Right lobe of liver (tissue), 6 donors: ENCODE data around the gene EIPR1. TPM values are rescaled to one million over a fixed set of nuclear protein-coding genes. Genes with fewer than 3 reads are reported as not detected.
"Not testable (repeated sequence)": the region's sequence is repeated elsewhere in the genome, so short reads cannot be mapped to it uniquely, and the experiment has no call there.

Experiments used
- ATAC-seq, 4 donors: fragments of 200-7000 bp; cut with Tn5 transposase; one replicate each; pipeline ENCODE4 v1.9.1; 2020; ENCODE audit warnings: mild to moderate bottlenecking in 4 of 4, moderate library complexity in 4 of 4
- DNase-seq, 3 donors: peaks; one replicate each; pipeline ENCODE4 v3.0.0-alpha.2; 2020
- H3K27ac ChIP-seq, 3 donors: fragments of 200-600 bp; one replicate each; pipeline ENCODE4 v1.8.0; 2022
- H3K27me3 ChIP-seq, 2 donors: fragments of 200-600 bp; one replicate each; pipeline ENCODE4 v1.8.0; 2022
- H3K36me3 ChIP-seq, 4 donors: fragments of 200-600 bp; sonication (generic) in 1 of 4; one replicate each; pipeline versions ENCODE4 v1.5.1 to v1.8.0; 2017 to 2022; ENCODE audit warnings: control low read depth in 1 of 4
- H3K4me1 ChIP-seq, 4 donors: fragments of 200-600 bp; sonication (generic) in 1 of 4; one replicate each; pipeline versions ENCODE4 v1.5.1 to v1.8.0; 2017 to 2022; ENCODE audit warnings: control low read depth in 1 of 4
- H3K4me3 ChIP-seq, 3 donors: fragments of 200-600 bp; one replicate each; pipeline ENCODE4 v1.8.0; 2022
- H3K9me3 ChIP-seq, 4 donors: fragments of 200-600 bp; sonication (generic) in 1 of 4; one replicate each; pipeline versions ENCODE4 v1.5.1 to v1.8.0; 2017 to 2022; ENCODE audit warnings: control low read depth in 1 of 4
- CTCF ChIP-seq, 4 donors: fragments of 200-600 bp in 3 of 4; fragments of 450-650 bp in 1 of 4; IDR thresholded peaks; one replicate each; pipeline versions ENCODE4 v1.5.1 to v1.8.0; 2016 to 2022; ENCODE audit warnings: antibody characterized with exemption in 4 of 4, mild to moderate bottlenecking in 2 of 4
- POLR2A ChIP-seq: fragments of 450-650 bp; IDR thresholded peaks from one replicate; pipeline ENCODE4 v1.6.1; 2017; ENCODE audit warnings: antibody characterized with exemption, mild to moderate bottlenecking
- WGBS: methylation state at CpG from one replicate; pipeline ENCODE4 v1.1.6; 2018; ENCODE audit warnings: low coverage, low lambda C conversion rate; ENCODE audit not compliant: insufficient coverage; ENCODE audit errors: missing lambda C conversion rate; 5-methylcytosine and 5-hydroxymethylcytosine counted together
- intact Hi-C, 2 donors: fragments of 100-400 bp; cut with DNase I; formaldehyde crosslinking; loops; one replicate each; pipeline versions ENCODE4 v1.11.2 to v1.14.1; 2022
- total RNA-seq, 6 experiments: library from RNA; depleted of rRNA in 2 of 6; stranded (reverse); fragments of >200 nt in 2 of 6; fragmentation: NEBNext Ultra II Directional in 3 of 6; extraction: Animal tissue kit (Norgen Biotek cat#: 25700) in 3 of 6; gene quantifications; one replicate each; pipeline versions ENCODE4 v1.1.0 to v1.2.4, GENCODE V29; 2016 to 2023
- donor health status: DM: no; HTN: yes; CAD: no.
- donor health status: DM: no; HTN: no; CAD: no.
- donor health status: DM: no; HTN: no; CAD: no.
- donor health status: DM: no; HTN: yes; CAD: no.
- donor health status: DM: no; HTN: yes; CAD: no.

The EIPR1 gene
- total RNA-seq, 6 experiments from 2014 or later = 6.8 to 40.6 (median 11.6) TPM

GRCh38 chr2:3289526-3289925 is 88.1 kb downstream of the EIPR1 start:
- Histone ChIP-seq H3K27me3 (no peaks in the 10 kb centered on the region), H3K4me3 (no peak overlapping the region), H3K36me3 (no peaks in the 10 kb centered on the region), H3K4me1 (no peaks in the 10 kb centered on the region), H3K9me3 (no peaks in the 10 kb centered on the region), H3K27ac (no peak overlapping the region)
- TF ChIP-seq CTCF (IDR thresholded peaks at IDR 0.05) (no peak), POLR2A (no peak)
- intact Hi-C loops = no loop called here
- WGBS = 95% methylated on average over 8 of the region's 15 CpGs
- ATAC-seq = no peak
- DNase-seq = peak in 1 of 3 donors; percentile 35

- ATAC-seq (no peak), DNase-seq (no peak)
- Histone ChIP-seq H3K36me3 (no peaks in the 10 kb centered on the region), H3K27me3 (no peaks in the 10 kb centered on the region), H3K4me3 (no peak overlapping the region), H3K4me1 (no peaks in the 10 kb centered on the region), H3K27ac (no peak overlapping the region), H3K9me3 (no peaks in the 10 kb centered on the region)
- 94% methylated on average over 9 of the region's 9 CpGs for WGBS
- intact Hi-C loops = no loop called here
- TF ChIP-seq POLR2A (no peak), CTCF (IDR thresholded peaks at IDR 0.05) (no peak)
These were observed 88.5 kb downstream of the EIPR1 start for GRCh38 chr2:3289171-3289515.

GRCh38 chr2:3288470-3289170 is 89.0 kb downstream of the EIPR1 start:
- DNase-seq (peak in 1 of 3 donors; percentile 35), ATAC-seq (no peak)
- H3K36me3 ChIP-seq = no peaks in the 10 kb centered on the region
- H3K27me3 ChIP-seq = no peaks in the 10 kb centered on the region
- WGBS = 92% methylated on average over 7 of the region's 20 CpGs
- no peak for TF ChIP-seq POLR2A
- no peak for TF ChIP-seq CTCF (IDR thresholded peaks at IDR 0.05)
- H3K27ac ChIP-seq = no peak overlapping the region
- H3K4me1 ChIP-seq = no peaks in the 10 kb centered on the region
- no peaks in the 10 kb centered on the region for H3K9me3 ChIP-seq
- intact Hi-C loops = no loop called here
- no peak overlapping the region for H3K4me3 ChIP-seq

GRCh38 chr2:3287896-3288295 is 89.7 kb downstream of the EIPR1 start:
- no peaks in the 10 kb centered on the region for H3K9me3 ChIP-seq
- no peaks in the 10 kb centered on the region for H3K27me3 ChIP-seq
- H3K27ac ChIP-seq = no peak overlapping the region
- DNase-seq (peak in 2 of 3 donors; percentile 40 to 41), ATAC-seq (no peak)
- H3K4me3 ChIP-seq = no peak overlapping the region
- intact Hi-C loops = no loop called here
- TF ChIP-seq POLR2A (no peak), CTCF (IDR thresholded peaks at IDR 0.05) (no peak)
- no peaks in the 10 kb centered on the region for H3K4me1 ChIP-seq
- WGBS = no CpG with 5 or more reads among the region's 13 CpGs
- no peaks in the 10 kb centered on the region for H3K36me3 ChIP-seq

- H3K4me1 ChIP-seq, H3K36me3 ChIP-seq, H3K9me3 ChIP-seq, H3K27me3 ChIP-seq, H3K27ac ChIP-seq, intact Hi-C loops, H3K4me3 ChIP-seq, ATAC-seq: not testable (repeated sequence)
- 79% methylated on average over 3 of the region's 17 CpGs for WGBS
- peak in 1 of 3 donors; percentile 30 for DNase-seq
These were observed 91.0 kb downstream of the EIPR1 start for GRCh38 chr2:3286646-3287036.
